ENCODE results near the gene CFAP43. TPM values are rescaled to one million over a fixed set of nuclear protein-coding genes. Genes with fewer than 3 reads are reported as not detected.

Gene CFAP43
- total and polyA plus RNA-seq, 9 of the 15 experiments (the other 6 are each of a cell fraction or from before 2014, with no cell fraction given): 0.07 to 0.86 (median 0.11) TPM; not detected in 1

DNA sequence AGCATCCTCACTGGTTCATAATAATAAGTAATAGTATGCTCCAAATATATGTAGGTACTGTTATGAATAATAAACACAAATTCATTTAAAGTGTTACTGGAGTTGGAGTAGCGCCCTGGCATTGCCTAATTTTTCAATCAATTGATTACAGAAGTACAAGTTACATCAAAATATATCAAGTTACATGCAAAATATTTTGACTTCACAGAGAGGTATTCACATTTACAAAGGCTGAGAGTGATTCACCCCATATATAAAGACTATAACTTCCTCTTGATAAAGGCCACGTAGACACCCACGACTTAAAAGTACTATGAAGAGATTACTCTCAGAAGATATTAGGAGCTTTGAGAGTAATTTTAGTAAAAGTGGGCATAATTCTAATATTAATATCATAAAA is 132.9 kb downstream of the CFAP43 start (continued):
- no peak for TF ChIP-seq ESRRA (IDR thresholded peaks at IDR 0.05; ENCODE audit: borderline replicate concordance, low read depth)

DNA sequence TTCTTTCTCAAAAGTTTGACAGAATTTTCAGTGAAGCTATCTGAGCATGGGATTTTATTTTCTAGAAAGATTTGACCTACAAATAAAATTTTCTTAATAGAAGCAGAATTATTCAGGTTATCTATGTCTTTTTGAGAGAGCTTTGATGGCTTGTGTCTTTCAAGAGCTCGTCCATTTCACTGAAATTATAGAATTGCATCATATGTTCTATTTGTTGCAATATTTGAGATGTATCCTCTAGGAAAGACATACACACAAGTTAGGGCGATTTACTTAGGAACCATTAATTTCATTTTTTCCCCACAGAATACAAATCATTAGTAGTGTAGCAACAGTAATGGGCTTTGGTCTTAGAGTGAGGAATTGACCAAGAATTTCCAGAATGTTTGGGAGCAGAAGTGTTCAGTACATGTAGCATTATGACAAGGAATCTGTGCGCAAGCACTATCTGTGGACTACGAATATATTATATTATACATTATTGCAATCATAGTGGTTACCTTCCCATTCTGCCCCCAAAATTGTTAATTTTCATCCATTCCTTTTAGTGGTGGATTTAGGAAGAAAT is 133.7 kb downstream of the CFAP43 start:
- H3K36me3 ChIP-seq (ENCODE audit: control insufficient read depth, insufficient read depth, low read length): no peaks in the 10 kb centered on the region
- H2AFZ ChIP-seq (ENCODE audit: low read depth, low read length): no peak overlapping the region
- H3K9me3 ChIP-seq (replicated peaks; ENCODE audit: control insufficient read depth, insufficient read depth, low read depth, low read length): no peaks in the 10 kb centered on the region; the same call in none of the 2 replicates
- intact Hi-C loops (cut with micrococcal nuclease) (no loop called here), in situ Hi-C loops (cut with MboI) (no loop called here)
- H3K27me3 ChIP-seq (ENCODE audit: control insufficient read depth in 2 of 2, insufficient read depth in 2 of 2, low read length in 2 of 2): no peaks in the 10 kb centered on the region
- H3K4me2 ChIP-seq (ENCODE audit: insufficient read depth, low read length): no peak overlapping the region
- TF ChIP-seq ZNF583 (CRISPR knock-in tag; IDR thresholded peaks at IDR 0.05) (no peak), CEBPG (CRISPR knock-in tag; IDR thresholded peaks at IDR 0.05) (no peak), CEBPG (tag; conservative IDR thresholded peaks at IDR 0.05 in 1 of 2, IDR thresholded peaks at IDR 0.05 in 1 of 2) (peak; percentile 56 to 65)
- TF ChIP-seq, protein P1, sequence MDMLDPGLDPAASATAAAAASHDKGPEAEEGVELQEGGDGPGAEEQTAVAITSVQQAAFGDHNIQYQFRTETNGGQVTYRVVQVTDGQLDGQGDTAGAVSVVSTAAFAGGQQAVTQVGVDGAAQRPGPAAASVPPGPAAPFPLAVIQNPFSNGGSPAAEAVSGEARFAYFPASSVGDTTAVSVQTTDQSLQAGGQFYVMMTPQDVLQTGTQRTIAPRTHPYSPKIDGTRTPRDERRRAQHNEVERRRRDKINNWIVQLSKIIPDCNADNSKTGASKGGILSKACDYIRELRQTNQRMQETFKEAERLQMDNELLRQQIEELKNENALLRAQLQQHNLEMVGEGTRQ (CRISPR knock-in tag; IDR thresholded peaks at IDR 0.05): no peak
- no TSS peak for BruUV-seq (replicated peaks)
- CTCF ChIA-PET (ENCODE audit: low intra/inter-chr PET ratio): no interaction called here
- POLR2A ChIA-PET: no interaction called here
- no peaks in the 10 kb centered on the region for H4K20me1 ChIP-seq (replicated peaks; ENCODE audit: control insufficient read depth, insufficient read depth, low read length)
- DNase-seq (ENCODE audit: extremely low read depth in 1 of 4, low spot score in 3 of 4): no peak
- ATAC-seq: no peak
- no peaks in the 10 kb centered on the region for H3K79me2 ChIP-seq (ENCODE audit: control insufficient read depth, insufficient read depth, low read length)
- no peaks in the 10 kb centered on the region for H3K9me1 ChIP-seq (ENCODE audit: control insufficient read depth, insufficient read depth, low read length)
- H3K27ac ChIP-seq (ENCODE audit: extremely low read depth, low read depth, low read length): no peak overlapping the region
- no peaks in the 10 kb centered on the region for H3K4me1 ChIP-seq (replicated peaks in 1 of 2; ENCODE audit: control insufficient read depth in 2 of 2, insufficient read depth in 2 of 2, low read length in 2 of 2)
- no peak for FAIRE-seq
- 6% methylated on average over 4 of the region's 4 CpGs for WGBS (ENCODE audit: insufficient coverage, low coverage, missing lambda C conversion rate)
- H3K9ac ChIP-seq (ENCODE audit: insufficient read depth in 1 of 2, low read depth in 2 of 2, low read length in 2 of 2): no peak overlapping the region
- no peak overlapping the region for H3K4me3 ChIP-seq
